Activated CD8-positive, alpha-beta memory T cell treated with anti-CD3 and anti-CD28 coated beads, Interleukin-2, amount 50 U/mL, for 48 hours (primary cell): ENCODE data around the gene USP2.
A peak's percentile ranks its signal among the peaks of the same experiment; 100 is the strongest.

Source experiments
- DNase-seq: peaks from one replicate; pipeline ENCODE4 v3.0.0-alpha.2; 2020

The USP2 gene

DNA sequence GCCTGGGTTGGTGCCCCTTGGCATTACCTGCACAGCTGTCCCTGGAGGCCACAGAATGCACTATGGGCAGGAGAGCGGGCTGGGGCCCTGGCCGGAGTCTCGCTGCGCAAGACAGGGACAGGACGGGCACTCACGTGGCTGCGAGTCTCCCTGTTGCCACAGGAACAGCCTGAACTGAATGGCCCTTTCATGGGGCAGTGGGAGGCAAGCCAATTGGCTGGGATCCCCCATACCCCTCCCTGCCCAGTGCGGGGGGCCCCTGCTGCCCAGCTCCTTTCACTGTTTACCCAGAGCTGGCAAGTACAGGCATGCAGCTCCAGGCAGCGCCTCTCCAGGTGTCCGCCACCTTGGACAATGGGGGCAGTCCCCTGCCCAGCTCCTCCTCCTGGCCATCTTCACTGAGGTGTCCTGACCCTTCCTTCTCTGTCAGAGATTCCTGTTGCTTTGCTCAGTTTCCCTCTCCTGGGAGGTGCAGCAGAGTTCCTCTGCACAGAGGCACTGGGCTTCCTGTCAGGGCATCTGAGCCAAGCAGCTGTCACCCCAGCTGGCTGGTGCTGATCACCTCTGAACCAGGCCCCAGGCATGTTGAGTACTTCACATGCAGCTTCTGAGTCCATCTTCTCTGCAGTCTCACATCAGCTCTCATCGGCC, 5.2 kb downstream of the USP2 start:
- peak; percentile 50 for DNase-seq

- DNase-seq, result peak; percentile 41
These were observed 5.9 kb downstream of the USP2 start for GRCh38 chr11:119375337-119376196.

DNA sequence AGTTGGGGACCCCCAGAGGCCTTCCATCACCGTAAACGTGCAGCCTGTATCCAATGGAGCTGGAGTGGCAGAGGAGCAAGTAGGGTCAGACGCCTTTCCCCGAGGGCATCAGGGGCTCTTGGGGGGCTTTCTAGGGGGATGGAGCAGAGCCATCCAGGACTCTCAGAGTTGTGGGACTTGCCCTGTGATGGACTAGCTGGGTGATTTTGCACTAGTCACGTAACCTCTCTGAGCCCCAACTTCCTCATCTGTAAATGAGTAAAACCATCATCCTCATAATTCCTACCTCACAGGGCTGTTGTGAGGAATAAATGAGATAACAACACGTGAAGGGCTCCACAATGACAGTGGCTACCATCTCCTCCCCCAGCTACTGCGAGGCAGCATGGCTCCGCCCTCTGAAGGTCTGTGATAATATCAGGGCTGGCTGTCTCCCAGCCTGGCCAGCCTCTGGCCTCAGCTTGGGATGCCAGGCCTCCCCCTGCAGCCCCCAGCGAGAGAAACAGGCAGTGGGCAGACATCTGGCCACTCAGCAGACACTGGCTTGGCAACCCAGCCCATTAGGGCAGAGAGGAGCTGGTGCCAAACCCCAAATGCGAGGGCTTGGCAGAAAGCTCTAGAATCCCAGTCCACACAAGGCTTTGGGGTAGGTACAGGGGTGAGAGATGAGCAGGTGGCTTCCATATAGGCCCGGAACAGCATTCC, 6.7 kb downstream of the USP2 start:
- peak; percentile 44 for DNase-seq

DNA sequence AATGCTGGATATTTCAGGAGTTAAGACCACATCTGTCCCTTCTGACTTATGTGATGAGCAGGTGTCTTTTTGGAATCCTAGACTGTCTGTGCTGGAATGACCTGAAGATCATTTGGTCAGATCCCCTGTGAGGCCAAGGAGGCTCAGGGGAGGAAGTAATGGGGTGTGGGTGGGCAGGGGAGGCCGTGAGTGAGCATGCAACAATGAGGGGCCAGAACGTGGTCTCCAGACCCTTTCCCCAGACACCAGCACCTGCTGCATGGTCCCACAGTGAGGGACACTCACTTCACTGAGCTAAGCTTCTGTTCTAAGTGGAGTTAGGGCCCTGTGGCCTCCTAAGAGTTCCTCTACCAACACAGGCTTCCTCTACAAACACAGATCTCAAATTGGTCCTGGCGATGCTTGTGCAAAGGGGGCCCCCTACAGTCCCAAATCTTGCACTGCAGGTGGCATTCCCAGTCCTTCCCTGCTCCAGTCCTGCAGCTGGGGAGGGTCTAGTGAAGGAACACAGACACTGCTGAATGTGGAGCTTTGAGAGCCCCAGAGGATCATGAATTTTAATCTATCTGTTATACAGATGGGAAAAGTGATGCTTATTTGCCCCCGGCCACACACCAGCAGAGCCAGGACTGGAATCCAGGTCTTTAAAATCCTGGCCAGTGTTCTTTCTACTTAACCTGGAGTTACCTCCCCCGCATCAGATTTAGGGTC, 7.4 kb downstream of the USP2 start:
- peak; percentile 70 for DNase-seq

DNA sequence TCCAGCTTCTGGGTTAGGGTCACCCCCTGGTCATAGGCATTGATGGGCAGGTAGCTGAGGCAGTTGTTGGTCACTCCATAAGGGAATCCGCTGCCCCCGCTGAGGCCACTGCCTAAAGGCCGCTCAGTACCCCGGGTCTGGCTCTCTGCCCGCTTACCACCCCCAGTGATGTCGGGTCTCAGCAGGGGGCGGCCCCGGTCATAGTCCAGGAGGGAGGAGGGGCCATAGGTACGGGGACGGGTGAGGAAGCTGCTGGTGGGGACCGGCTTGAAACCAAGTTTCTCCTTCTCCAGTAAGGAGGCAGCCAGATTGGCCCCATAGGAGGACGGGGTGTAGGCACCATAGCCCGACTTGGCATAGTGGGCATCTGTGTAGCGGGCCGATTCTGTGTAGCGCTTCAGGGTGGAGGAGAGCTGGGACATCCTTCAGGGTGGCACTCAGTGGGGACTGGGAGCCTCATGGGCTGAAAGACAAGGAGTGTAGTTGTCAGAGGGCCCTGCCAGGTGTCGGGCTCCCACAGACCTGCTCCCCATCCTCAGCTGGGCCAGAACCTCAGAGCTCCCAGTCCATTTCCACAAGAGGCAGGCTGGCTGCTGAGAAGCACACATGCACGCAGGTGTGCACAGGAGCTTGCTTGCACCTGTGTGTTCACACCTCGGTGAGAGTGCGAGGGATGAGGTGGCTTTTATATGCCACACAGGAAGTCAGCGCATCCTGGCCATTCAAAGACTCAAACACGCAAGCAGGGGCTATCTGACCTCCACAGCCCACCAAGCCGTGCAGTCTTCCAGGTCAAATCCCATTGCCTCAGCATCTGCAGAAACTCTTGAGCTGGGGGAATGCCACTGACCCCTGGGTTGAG, 8.2 kb downstream of the USP2 start:
- DNase-seq, result peak; percentile 49

DNA sequence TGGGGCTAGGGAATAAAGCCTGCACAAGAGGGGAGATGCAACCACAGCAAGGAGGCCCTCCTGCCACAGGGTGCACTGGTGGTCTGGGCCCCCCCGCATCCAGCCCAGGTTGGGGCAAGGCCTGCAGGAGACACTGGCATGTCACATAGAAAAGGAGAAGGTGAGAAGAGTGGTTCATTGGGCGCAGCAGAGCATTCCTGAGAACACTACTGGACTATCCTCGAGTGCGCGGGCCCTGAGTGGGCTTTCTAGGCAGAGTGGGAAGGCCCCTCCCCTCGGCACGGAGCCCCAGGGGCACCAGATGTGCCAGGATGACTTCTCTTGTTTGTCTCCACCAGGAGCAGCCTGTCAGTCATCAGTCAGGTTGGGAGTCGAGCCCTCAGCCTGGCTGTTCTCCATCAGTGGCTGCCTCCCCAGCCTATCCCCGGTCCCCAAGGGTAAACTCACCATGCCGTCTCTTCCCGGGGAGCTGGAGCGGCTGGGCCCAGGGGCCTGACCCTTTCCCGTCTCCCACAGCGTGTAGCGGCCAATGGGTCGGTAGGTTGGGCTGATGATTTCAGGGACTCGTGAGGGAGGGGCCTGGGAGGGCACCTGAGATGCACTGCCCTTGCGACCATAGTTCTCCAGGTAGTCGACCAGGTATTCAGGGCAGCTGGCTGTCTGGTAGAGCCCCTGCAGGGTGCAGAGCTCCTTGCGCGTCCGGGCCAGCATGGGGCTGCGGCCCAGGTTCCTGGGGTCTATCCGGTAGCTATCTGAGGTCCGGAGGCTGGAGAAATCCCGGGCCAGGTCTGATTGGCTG, 9.0 kb downstream of the USP2 start:
- peak; percentile 42 for DNase-seq

GRCh38 chr11:119371778-119372182, 9.7 kb downstream of the USP2 start:
- DNase-seq, result no peak

- DNase-seq, result no peak
These were observed 10.4 kb downstream of the USP2 start for GRCh38 chr11:119371067-119371601.

GRCh38 chr11:119370486-119371046, 10.9 kb downstream of the USP2 start:
- no peak for DNase-seq

DNA sequence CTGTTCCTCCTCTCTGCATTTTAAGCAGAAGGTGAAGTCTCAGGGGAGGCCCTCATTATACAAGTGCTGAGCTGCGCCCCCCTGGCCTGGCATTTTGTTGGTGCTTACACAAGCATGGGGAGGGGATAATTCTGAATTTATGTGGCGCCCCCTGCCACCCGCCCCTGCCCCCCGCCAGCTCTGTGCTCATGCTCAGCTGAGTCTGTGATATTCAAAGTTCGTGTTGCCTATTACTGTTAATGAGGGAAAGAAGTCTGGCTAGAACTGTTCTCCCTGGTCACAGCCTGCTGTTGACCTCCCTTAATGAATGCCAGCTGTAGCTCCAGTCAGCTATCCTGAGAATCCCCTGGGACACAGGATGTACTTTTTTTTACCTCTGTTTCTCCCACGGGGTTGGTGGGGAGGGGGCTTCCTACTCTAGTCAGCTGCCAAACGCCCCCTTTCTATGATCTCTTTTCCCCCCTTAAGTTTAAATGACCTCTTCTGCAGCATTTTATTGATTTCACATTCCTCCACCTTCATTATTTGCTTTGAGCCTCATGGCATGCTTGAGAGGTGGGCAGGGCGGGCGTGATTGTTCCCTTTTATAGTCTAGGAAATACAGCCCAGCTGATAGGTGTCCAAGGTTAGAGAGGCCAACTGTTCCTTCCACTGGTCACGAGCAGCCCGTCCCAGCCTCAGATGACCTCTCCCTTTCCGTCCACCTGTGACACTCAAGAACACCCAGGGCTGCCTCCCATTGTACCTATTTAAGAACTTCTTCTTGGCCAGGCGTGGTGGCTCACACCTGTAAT, 12.2 kb downstream of the USP2 start:
- DNase-seq, result no peak

DNA sequence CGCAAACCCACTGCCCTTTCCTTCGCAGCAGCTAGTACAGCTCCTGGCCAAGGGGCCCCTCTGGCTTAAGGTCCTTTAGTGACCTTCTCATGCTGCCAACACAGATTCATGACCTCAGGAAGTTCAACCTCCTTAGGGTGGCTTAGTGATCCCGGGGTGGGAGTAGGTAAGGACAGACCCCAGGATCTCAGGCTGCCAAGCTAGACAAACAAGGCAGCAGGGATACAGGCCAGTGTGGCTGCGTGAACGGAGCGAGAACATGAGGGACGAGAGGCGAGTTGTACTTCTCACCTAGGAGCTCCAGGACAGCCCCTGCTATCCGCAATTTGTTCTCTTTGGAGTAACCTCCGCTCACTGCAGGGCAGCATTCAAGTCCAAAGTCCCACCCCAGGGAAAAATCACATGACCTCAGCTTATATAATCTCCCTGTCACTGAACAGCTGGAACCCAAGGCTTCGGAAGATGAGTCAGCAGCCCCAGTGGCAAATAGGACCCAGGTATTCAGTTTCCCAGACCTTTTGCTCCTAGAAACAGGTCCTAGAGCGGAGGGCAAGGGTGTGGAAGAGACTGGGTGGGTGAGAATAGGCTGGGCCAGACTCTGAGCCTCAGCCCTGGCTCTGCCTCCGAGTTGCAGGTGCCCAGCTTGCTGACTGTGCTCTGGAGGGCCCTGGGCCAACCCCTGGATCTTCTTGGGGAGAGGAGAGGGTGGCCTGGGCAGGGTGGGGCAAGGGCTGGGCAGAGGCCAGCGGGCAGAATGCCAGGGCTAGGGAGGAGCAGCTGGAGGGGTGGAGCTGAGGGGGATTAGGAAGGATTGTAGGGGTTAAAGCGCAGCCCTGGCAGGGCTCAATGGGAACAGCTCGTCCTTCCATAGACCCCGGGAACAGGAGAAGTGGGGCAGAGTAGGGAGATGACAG, 13.1 kb downstream of the USP2 start:
- DNase-seq, result no peak

- no peak for DNase-seq
These were observed 13.8 kb downstream of the USP2 start for GRCh38 chr11:119367661-119368120.

- DNase-seq, result no peak
These were observed 14.5 kb downstream of the USP2 start for GRCh38 chr11:119366690-119367620.

DNA sequence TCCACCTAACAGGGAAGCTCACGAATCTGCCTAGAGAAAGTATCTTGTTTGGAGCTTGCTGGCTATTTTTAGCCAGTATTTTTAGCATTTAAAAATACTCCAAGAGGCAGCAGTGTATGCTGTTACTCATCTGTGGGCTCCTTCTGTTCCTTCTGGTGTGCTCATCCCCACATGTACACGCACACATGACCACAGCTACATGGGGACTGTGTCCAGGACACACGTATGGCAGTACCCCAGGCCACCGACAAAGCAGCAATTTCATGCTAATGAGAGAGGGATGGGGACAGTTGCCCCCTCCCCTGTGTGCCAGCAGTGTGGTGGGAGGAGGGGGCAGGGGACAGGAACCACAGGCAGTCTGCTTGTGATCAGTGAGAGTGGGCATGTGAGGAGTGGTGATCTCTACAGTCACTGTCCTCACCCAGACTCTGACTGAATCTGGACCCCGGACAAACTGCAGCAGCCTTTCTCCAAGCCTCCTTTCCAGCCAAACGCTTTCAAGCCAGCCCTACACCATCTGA, 16.4 kb downstream of the USP2 start:
- DNase-seq, result no peak

DNA sequence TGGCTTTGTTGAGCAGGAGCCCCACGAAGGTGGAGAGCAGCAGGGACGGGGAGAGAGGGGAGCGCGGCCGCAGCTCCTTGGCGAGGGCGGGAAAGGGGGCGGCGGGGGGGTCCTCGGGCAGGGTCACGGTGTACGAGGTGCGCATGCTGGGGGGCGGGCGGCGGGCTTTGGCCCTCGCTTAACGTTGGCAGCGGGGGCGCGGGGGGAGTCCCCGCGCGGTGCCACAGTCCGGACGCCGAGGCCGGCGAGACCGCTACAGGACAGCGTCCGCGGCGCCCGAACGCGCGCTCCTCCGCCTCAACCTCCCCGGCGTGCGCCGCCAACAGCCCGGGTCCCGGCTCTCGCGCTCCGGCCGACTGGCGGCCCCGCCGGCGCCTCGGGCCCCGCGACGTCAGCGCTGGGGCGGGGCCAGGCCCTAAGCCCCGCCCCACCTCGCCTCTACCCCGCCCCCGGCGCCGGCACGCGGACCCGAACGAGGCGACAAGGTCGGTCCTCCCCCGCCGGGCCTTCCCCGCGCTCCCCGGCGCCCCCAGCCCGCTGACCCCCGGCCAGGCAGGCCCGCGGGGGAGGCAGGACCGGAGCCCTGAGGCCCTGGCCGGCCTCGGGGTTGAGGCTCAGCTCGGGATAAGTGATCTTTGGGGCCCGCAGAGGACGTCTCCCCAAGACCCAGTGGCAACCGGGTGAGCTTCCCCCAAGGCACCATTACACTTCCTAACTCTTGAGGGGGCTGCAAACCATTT, 17.5 kb downstream of the USP2 start:
- DNase-seq, result peak; percentile 86
